Stomach (tissue), 9 donors: ENCODE data around the gene KDM4B. TPM values are rescaled to one million over a fixed set of nuclear protein-coding genes. Genes with fewer than 3 reads are reported as not detected.
A peak's percentile ranks its signal among the peaks of the same experiment; 100 is the strongest.

Source experiments
- DNase-seq, 2 donors: peaks; one replicate each; pipeline versions ENCODE4 v3.0.0 to v3.0.0-alpha.2; 2013 to 2019
- H3K27ac ChIP-seq, 5 donors: fragments of 200-600 bp in 4 of 5; sonication (generic) in 4 of 5; one replicate each; pipeline ENCODE4 v1.5.1; 2013 to 2019; ENCODE audit warnings: mild to moderate bottlenecking in 1 of 5, moderate library complexity in 1 of 5
- H3K27me3 ChIP-seq, 3 donors: fragments of 200-600 bp; sonication (generic); one replicate each; pipeline ENCODE4 v1.5.1; 2017 to 2019; ENCODE audit warnings: mixed run types in 1 of 3
- H3K36me3 ChIP-seq, 4 donors: fragments of 200-600 bp; sonication (generic); 1 replicate in 3 of 4; 2 replicates in 1 of 4; pipeline ENCODE4 v1.5.1; 2016 to 2019
- H3K4me1 ChIP-seq, 4 donors: fragments of 200-600 bp; sonication (generic); one replicate each; pipeline ENCODE4 v1.5.1; 2016 to 2019
- H3K4me3 ChIP-seq, 4 donors: fragments of 200-600 bp; sonication (generic) in 3 of 4; one replicate each; pipeline ENCODE4 v1.5.1; 2016 to 2019; ENCODE audit warnings: mild to moderate bottlenecking in 1 of 4
- H3K9me3 ChIP-seq, 4 donors: fragments of 200-600 bp; sonication (generic); one replicate each; pipeline ENCODE4 v1.5.1; 2016 to 2019
- CTCF ChIP-seq, 7 experiments: fragments of 450-650 bp in 4 of 7; fragments of 200-600 bp in 3 of 7; sonication (generic) in 3 of 7; IDR thresholded peaks; one replicate each; pipeline ENCODE4 v1.5.1; 2016 to 2019; ENCODE audit warnings: antibody characterized with exemption in 7 of 7, control low read depth in 2 of 7, mild to moderate bottlenecking in 1 of 7
- EP300 ChIP-seq: sonication (generic); formaldehyde crosslinking; IDR thresholded peaks from one replicate; pipeline ENCODE4 v1.6.1; 2017; ENCODE audit warnings: antibody characterized with exemption
- POLR2A ChIP-seq, 4 donors: fragments of 450-650 bp; IDR thresholded peaks; one replicate each; pipeline ENCODE4 v1.6.1; 2016; ENCODE audit warnings: antibody characterized with exemption in 4 of 4, control low read depth in 2 of 4, mild to moderate bottlenecking in 1 of 4, moderate library complexity in 1 of 4
- POLR2AphosphoS5 ChIP-seq, 3 donors: sonication (generic); formaldehyde crosslinking; IDR thresholded peaks; one replicate each; pipeline ENCODE4 v1.6.1; 2016; ENCODE audit warnings: antibody characterized with exemption in 3 of 3
- WGBS, 5 donors: extraction: QIAGEN DNeasy Blood & Tissue Kit in 3 of 5; methylation state at CpG; one replicate each; pipeline versions ENCODE4 v1.1.5 to v1.1.7; 2013 to 2018; 5-methylcytosine and 5-hydroxymethylcytosine counted together
- intact Hi-C: fragments of 100-400 bp; cut with DNase I; formaldehyde crosslinking; loops from one replicate; pipeline ENCODE4 v1.15.1; 2023; ENCODE audit warnings: low total_unique reads
- polyA plus RNA-seq, 3 donors: library from polyadenylated mRNA; stranded (reverse); fragments of 200-250 nt; gene quantifications; one replicate each; pipeline ENCODE4 v1.2.3, GENCODE V29; 2013
- total RNA-seq, 5 donors: library from RNA; depleted of rRNA; stranded (reverse); fragments of >200 nt; gene quantifications; one replicate each; pipeline versions ENCODE4 v1.1.0 to v1.2.3, GENCODE V29; 2014 to 2016
- donor health status: healthy with polysubstance abuse.
- donor health status: Bipolar disorder and iron deficiency.
- donor health status: healthy.

KDM4B gene
- total and polyA plus RNA-seq, 8 donors, result 5.2 to 202 (median 29.4) TPM

GRCh38 chr19:5023128-5023571, 54.2 kb downstream of the KDM4B start:
- no peaks in the 10 kb centered on the region for H3K9me3 ChIP-seq
- H3K36me3 ChIP-seq, result peaks cover 3 to 22% (median 17%) of the 10 kb centered on the region in 4 donors
- H3K4me1 ChIP-seq, result peaks cover 5 to 65% (median 31%) of the 10 kb centered on the region in 4 donors
- whole genome bisulfite sequencing, 5 donors, result 81 to 91% (median 87%) methylated on average over 13 to 19 of the region's 19 CpGs
- no peak for DNase-seq
- TF ChIP-seq POLR2A (IDR thresholded peaks at IDR 0.05), result no peak
- no peak for TF ChIP-seq POLR2AphosphoS5 (IDR thresholded peaks at IDR 0.05)
- TF ChIP-seq CTCF (IDR thresholded peaks at IDR 0.05), result no peak
- TF ChIP-seq EP300, result no peak
- H3K27me3 ChIP-seq, result no peaks in the 10 kb centered on the region
- intact Hi-C loops, result no loop called here
- peak overlapping the region in 1 of 5 donors; percentile 61 for H3K27ac ChIP-seq
- H3K4me3 ChIP-seq, result no peak overlapping the region

- intact Hi-C loops, result no loop called here
- Histone ChIP-seq H3K27me3 (no peaks in the 10 kb centered on the region), H3K27ac (peak overlapping the region in 1 of 5 donors; percentile 61), H3K4me3 (no peak overlapping the region), H3K4me1 (peaks cover 5 to 63% (median 35%) of the 10 kb centered on the region in 4 donors), H3K9me3 (no peaks in the 10 kb centered on the region), H3K36me3 (peaks cover 0 to 12% (median 8%) of the 10 kb centered on the region in 4 donors)
- no peak for DNase-seq
- TF ChIP-seq POLR2A (IDR thresholded peaks at IDR 0.05) (no peak), CTCF (IDR thresholded peaks at IDR 0.05) (no peak), POLR2AphosphoS5 (IDR thresholded peaks at IDR 0.05) (no peak), EP300 (no peak)
- WGBS, 5 donors, result 81 to 91% (median 86%) methylated on average over 8 to 10 of the region's 10 CpGs
Observed at GRCh38 chr19:5024282-5024681, 55.4 kb downstream of the KDM4B start.

- no peak for DNase-seq
- TF ChIP-seq POLR2AphosphoS5 (IDR thresholded peaks at IDR 0.05) (no peak), CTCF (IDR thresholded peaks at IDR 0.05) (no peak), POLR2A (IDR thresholded peaks at IDR 0.05) (no peak), EP300 (no peak)
- no peaks in the 10 kb centered on the region for H3K9me3 ChIP-seq
- H3K27ac ChIP-seq, result peak overlapping the region in 1 of 5 donors; percentile 15
- intact Hi-C loops, result no loop called here
- 84 to 95% (median 89%) methylated on average over 10 of the region's 10 CpGs for WGBS, 5 donors
- peaks cover 0 to 12% (median 8%) of the 10 kb centered on the region in 4 donors for H3K36me3 ChIP-seq
- no peak overlapping the region for H3K4me3 ChIP-seq
- peaks cover 5 to 70% (median 36%) of the 10 kb centered on the region in 4 donors for H3K4me1 ChIP-seq
- no peaks in the 10 kb centered on the region for H3K27me3 ChIP-seq
Observed at GRCh38 chr19:5025027-5025426, 56.1 kb downstream of the KDM4B start.

GRCh38 chr19:5026706-5027273, 57.9 kb downstream of the KDM4B start:
- Histone ChIP-seq H3K27ac (no peak overlapping the region), H3K4me1 (peaks cover 7 to 80% (median 40%) of the 10 kb centered on the region in 4 donors), H3K27me3 (no peaks in the 10 kb centered on the region), H3K4me3 (no peak overlapping the region), H3K9me3 (no peaks in the 10 kb centered on the region), H3K36me3 (peaks cover 0 to 5% (median 0%) of the 10 kb centered on the region in 4 donors)
- intact Hi-C loops, result no loop called here
- TF ChIP-seq POLR2AphosphoS5 (IDR thresholded peaks at IDR 0.05), result no peak
- WGBS, 5 donors, result 70 to 83% (median 72%) methylated on average over 15 of the region's 15 CpGs
- no peak for DNase-seq
